ENCODE measurements around the gene ATP8A2.

DNA sequence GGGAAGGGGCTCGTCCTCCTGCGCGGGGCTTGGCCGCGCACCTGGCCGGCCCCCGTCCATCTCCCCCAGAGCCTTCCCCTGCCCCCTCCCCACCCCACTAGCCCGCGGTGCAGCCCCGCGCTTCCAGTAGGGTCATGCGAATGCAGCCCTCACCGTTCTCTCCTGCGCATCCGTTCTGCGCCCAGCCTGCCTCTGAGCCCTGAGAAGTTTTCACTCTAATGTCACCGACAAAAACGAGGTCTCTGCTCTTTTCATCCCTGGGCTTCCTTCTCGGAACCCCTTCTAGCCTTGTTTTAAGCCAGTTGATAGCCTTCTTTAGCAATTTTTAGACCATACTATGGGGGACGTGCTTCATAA is 97.4 kb downstream of the ATP8A2 start:
- TF ChIP-seq, protein P1, sequence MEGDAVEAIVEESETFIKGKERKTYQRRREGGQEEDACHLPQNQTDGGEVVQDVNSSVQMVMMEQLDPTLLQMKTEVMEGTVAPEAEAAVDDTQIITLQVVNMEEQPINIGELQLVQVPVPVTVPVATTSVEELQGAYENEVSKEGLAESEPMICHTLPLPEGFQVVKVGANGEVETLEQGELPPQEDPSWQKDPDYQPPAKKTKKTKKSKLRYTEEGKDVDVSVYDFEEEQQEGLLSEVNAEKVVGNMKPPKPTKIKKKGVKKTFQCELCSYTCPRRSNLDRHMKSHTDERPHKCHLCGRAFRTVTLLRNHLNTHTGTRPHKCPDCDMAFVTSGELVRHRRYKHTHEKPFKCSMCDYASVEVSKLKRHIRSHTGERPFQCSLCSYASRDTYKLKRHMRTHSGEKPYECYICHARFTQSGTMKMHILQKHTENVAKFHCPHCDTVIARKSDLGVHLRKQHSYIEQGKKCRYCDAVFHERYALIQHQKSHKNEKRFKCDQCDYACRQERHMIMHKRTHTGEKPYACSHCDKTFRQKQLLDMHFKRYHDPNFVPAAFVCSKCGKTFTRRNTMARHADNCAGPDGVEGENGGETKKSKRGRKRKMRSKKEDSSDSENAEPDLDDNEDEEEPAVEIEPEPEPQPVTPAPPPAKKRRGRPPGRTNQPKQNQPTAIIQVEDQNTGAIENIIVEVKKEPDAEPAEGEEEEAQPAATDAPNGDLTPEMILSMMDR (conservative IDR thresholded peaks at IDR 0.05; ENCODE audit: low read length) = no peak
- TF ChIP-seq EZH2phosphoT487 (IDR thresholded peaks at IDR 0.05; ENCODE audit: borderline replicate concordance, low read depth, low read length) = no peak

Data from OCI-LY7 (cell line).